Keratinocyte (primary cell): ENCODE data around the gene HNRNPA2B1. TPM values are rescaled to one million over a fixed set of nuclear protein-coding genes. Genes with fewer than 3 reads are reported as not detected.

ENCODE experiments used
- DNase-seq: peaks from one replicate; pipeline ENCODE4 v3.0.0-alpha.2; 2011; ENCODE audit warnings: low read depth, missing footprints, low spot score
- FAIRE-seq: peaks from 2 replicates; lab custom pipeline; 2011; peaks lifted over from hg19 to GRCh38; lab: Jason Lieb, UNC
- H2AFZ ChIP-seq: 2 replicates; pipeline ENCODE4 v1.6.0; 2012; ENCODE audit warnings: low read length, control low read depth, inconsistent platforms; ENCODE audit not compliant: control insufficient read depth
- H3K27ac ChIP-seq: 2 replicates; pipeline ENCODE4 v1.5.1; 2011; ENCODE audit warnings: low read length; ENCODE audit not compliant: control insufficient read depth, insufficient read depth
- H3K27me3 ChIP-seq: 3 replicates; pipeline ENCODE4 v1.6.0; 2011; ENCODE audit warnings: low read length; ENCODE audit not compliant: control insufficient read depth, insufficient read depth; ENCODE audit errors: extremely low read depth
- H3K36me3 ChIP-seq, 2 experiments: 2 replicates in 1 of 2; 3 replicates in 1 of 2; pipeline ENCODE4 v1.5.1; 2011; ENCODE audit warnings: low read length in 2 of 2, mild to moderate bottlenecking in 1 of 2; ENCODE audit not compliant: control insufficient read depth in 2 of 2, insufficient read depth in 2 of 2; ENCODE audit errors: extremely low read depth in 1 of 2
- H3K4me1 ChIP-seq: 3 replicates; pipeline ENCODE4 v1.5.1; 2011; ENCODE audit warnings: low read length; ENCODE audit not compliant: control insufficient read depth, insufficient read depth; ENCODE audit errors: extremely low read depth
- H3K4me2 ChIP-seq: 3 replicates; pipeline ENCODE4 v1.6.0; 2011; ENCODE audit warnings: low read depth, low read length; ENCODE audit not compliant: control insufficient read depth, insufficient read depth; ENCODE audit errors: extremely low read depth
- H3K4me3 ChIP-seq, 3 experiments: fragments of 200-600 bp in 1 of 3; sonication (generic) in 1 of 3; 2 replicates in 2 of 3; 3 replicates in 1 of 3; pipeline ENCODE4 v1.5.1; 2011 to 2016; ENCODE audit warnings: low read length in 3 of 3, mild to moderate bottlenecking in 3 of 3, control low read depth in 2 of 3, inconsistent platforms in 1 of 3, low read depth in 1 of 3, mixed read lengths in 1 of 3, mixed run types in 1 of 3, moderate library complexity in 1 of 3; ENCODE audit not compliant: control insufficient read depth in 2 of 3, insufficient read depth in 2 of 3; ENCODE audit errors: extremely low read depth in 1 of 3
- H3K79me2 ChIP-seq: 2 replicates; pipeline ENCODE4 v1.6.0; 2012; ENCODE audit warnings: low read length; ENCODE audit not compliant: control insufficient read depth, insufficient read depth
- H3K9ac ChIP-seq: 3 replicates; pipeline ENCODE4 v1.6.0; 2011; ENCODE audit warnings: low read length; ENCODE audit not compliant: control insufficient read depth, insufficient read depth; ENCODE audit errors: extremely low read depth
- H3K9me1 ChIP-seq: 3 replicates; pipeline ENCODE4 v1.6.0; 2011; ENCODE audit warnings: low read length; ENCODE audit not compliant: control insufficient read depth, insufficient read depth; ENCODE audit errors: extremely low read depth
- H3K9me3 ChIP-seq: 2 replicates; pipeline ENCODE4 v1.5.1; 2012; ENCODE audit warnings: low read depth, low read length; ENCODE audit not compliant: control insufficient read depth
- H4K20me1 ChIP-seq: 3 replicates; pipeline ENCODE4 v1.6.0; 2011; ENCODE audit warnings: low read length; ENCODE audit not compliant: control insufficient read depth, insufficient read depth; ENCODE audit errors: extremely low read depth
- EZH2 ChIP-seq: IDR thresholded peaks from one replicate; pipeline ENCODE4 v1.6.1; 2012; ENCODE audit warnings: inconsistent platforms, mild to moderate bottlenecking, low read length, moderate library complexity
- dilution Hi-C: fragments of 300-500 bp; cut with MboI; formaldehyde crosslinking; loops from one replicate; pipeline ENCODE4 v1.7.0; 2020; ENCODE audit warnings: low sequenced_read_pairs; ENCODE audit not compliant: extremely low pct_ligation_motif_present
- polyA plus RNA-seq, 5 experiments: library from polyadenylated mRNA; depleted of rRNA in 3 of 5; stranded (reverse) in 3 of 5; stranded (forward) in 1 of 5; unstranded in 1 of 5; fragments of >200 nt; gene quantifications; 1 replicate in 1 of 5; 2 replicates in 3 of 5; 3 replicates in 1 of 5; pipeline versions ENCODE4 v1.2.1 to v1.2.3, GENCODE V29; 2011 to 2012; ENCODE audit warnings: missing spikeins in 2 of 5, low read depth in 1 of 5, low replicate concordance in 1 of 5
- TF ChIP-seq, protein P1 (sequence below), 3 experiments: IDR thresholded peaks in 1 of 3; conservative IDR thresholded peaks in 1 of 3; optimal IDR thresholded peaks in 1 of 3; 2 replicates in 2 of 3; 3 replicates in 1 of 3; pipeline versions ENCODE3 to v1.5.1; 2011; ENCODE audit warnings: low read length in 3 of 3, mild to moderate bottlenecking in 3 of 3, moderate library complexity in 2 of 3, control low read depth in 1 of 3, inconsistent platforms in 1 of 3; ENCODE audit not compliant: insufficient read depth in 2 of 3; ENCODE audit errors: extremely low read depth in 1 of 3

HNRNPA2B1 gene
- polyA plus RNA-seq, 1 donor (not counting 4 experiments of a cell fraction or from before 2014, with no cell fraction given) = 511 TPM

DNA sequence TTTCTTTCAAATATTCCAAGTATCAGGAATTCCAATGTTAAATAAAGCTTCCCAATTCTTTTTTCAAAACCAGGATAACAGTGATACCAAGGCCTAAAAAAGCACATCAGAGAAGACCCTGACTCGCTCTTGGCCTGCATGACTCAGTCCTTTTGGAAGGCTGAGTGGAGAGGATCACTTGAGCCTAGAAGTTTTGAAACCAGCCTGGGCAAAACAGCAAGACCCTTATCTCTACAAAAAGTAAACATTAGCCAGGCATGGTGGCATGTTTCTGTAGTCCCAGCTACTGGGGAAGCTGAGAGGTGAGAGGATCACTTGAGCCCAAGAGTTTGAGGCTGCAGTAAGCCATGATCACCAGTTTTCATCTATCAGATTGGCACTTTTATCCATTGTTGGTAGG is 29.9 kb downstream of the HNRNPA2B1 start:
- Histone ChIP-seq H4K20me1 (no peaks in the 10 kb centered on the region), H3K27ac (no peak overlapping the region), H3K4me3 (no peak overlapping the region), H3K4me1 (no peaks in the 10 kb centered on the region), H3K9me3 (no peaks in the 10 kb centered on the region), H3K9ac (no peak overlapping the region), H2AFZ (no peak overlapping the region), H3K9me1 (no peaks in the 10 kb centered on the region), H3K27me3 (no peaks in the 10 kb centered on the region), H3K4me2 (no peak overlapping the region), H3K79me2 (peaks cover 4% of the 10 kb centered on the region), H3K36me3 (no peaks in the 10 kb centered on the region)
- FAIRE-seq (no peak), DNase-seq (no peak)
- dilution Hi-C loops = no loop called here
- no peak for TF ChIP-seq EZH2
- TF ChIP-seq, protein P1, sequence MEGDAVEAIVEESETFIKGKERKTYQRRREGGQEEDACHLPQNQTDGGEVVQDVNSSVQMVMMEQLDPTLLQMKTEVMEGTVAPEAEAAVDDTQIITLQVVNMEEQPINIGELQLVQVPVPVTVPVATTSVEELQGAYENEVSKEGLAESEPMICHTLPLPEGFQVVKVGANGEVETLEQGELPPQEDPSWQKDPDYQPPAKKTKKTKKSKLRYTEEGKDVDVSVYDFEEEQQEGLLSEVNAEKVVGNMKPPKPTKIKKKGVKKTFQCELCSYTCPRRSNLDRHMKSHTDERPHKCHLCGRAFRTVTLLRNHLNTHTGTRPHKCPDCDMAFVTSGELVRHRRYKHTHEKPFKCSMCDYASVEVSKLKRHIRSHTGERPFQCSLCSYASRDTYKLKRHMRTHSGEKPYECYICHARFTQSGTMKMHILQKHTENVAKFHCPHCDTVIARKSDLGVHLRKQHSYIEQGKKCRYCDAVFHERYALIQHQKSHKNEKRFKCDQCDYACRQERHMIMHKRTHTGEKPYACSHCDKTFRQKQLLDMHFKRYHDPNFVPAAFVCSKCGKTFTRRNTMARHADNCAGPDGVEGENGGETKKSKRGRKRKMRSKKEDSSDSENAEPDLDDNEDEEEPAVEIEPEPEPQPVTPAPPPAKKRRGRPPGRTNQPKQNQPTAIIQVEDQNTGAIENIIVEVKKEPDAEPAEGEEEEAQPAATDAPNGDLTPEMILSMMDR (optimal IDR thresholded peaks at IDR 0.05 in 1 of 3, IDR thresholded peaks at IDR 0.05 in 1 of 3, conservative IDR thresholded peaks at IDR 0.05 in 1 of 3; ENCODE audit: extremely low read depth in 1 of 3, insufficient read depth in 2 of 3, low read length in 3 of 3) = no peak

GRCh38 chr7:26169271-26169670 is 31.3 kb downstream of the HNRNPA2B1 start:
- no peaks in the 10 kb centered on the region for H3K9me3 ChIP-seq
- FAIRE-seq = no peak
- no peak for TF ChIP-seq EZH2
- TF ChIP-seq, protein P1 (optimal IDR thresholded peaks at IDR 0.05 in 1 of 3, IDR thresholded peaks at IDR 0.05 in 1 of 3, conservative IDR thresholded peaks at IDR 0.05 in 1 of 3; ENCODE audit: extremely low read depth in 1 of 3, insufficient read depth in 2 of 3, low read length in 3 of 3) = no peak
- H3K36me3 ChIP-seq = no peaks in the 10 kb centered on the region
- H2AFZ ChIP-seq = no peak overlapping the region
- H3K4me1 ChIP-seq = no peaks in the 10 kb centered on the region
- dilution Hi-C loops = no loop called here
- H3K27me3 ChIP-seq = no peaks in the 10 kb centered on the region
- DNase-seq = no peak
- H3K9ac ChIP-seq = no peak overlapping the region
- H3K9me1 ChIP-seq = no peaks in the 10 kb centered on the region
- H3K79me2 ChIP-seq = peaks cover 4% of the 10 kb centered on the region
- no peak overlapping the region for H3K27ac ChIP-seq
- no peak overlapping the region for H3K4me2 ChIP-seq
- no peaks in the 10 kb centered on the region for H4K20me1 ChIP-seq
- no peak overlapping the region for H3K4me3 ChIP-seq
